Panc1 (cell line): ENCODE measurements around the gene CLMP. TPM values are rescaled to one million over a fixed set of nuclear protein-coding genes. Genes with fewer than 3 reads are reported as not detected.

Source experiments
- ATAC-seq: fragments of 200-7000 bp; cut with Tn5 transposase; 2 replicates; pipeline ENCODE4 v1.9.1; 2020; ENCODE audit warnings: mild to moderate bottlenecking, moderate library complexity
- BruUV-seq: library from RNA; stranded (reverse); fragments of 400-500 nt; replicated peaks from 2 replicates; lab custom pipeline; 2021; lab: Mats Ljungman, UMichigan
- CTCF ChIA-PET: fragments of 300-600 bp; sonication (Branson Sonifier 250); formaldehyde crosslinking; loops from one replicate; lab custom pipeline; 2022; ENCODE audit warnings: antibody characterized with exemption; lab: Charles Lee
- POLR2A ChIA-PET: fragments of 300-600 bp; sonication (Branson Sonifier 250); formaldehyde crosslinking; loops from one replicate; lab custom pipeline; 2022; ENCODE audit warnings: antibody characterized with exemption; lab: Charles Lee
- DNase-seq: peaks from one replicate; pipeline ENCODE4 v3.0.0-alpha.2; 2010; ENCODE audit warnings: low read depth, low spot score
- H3K27ac ChIP-seq: 2 replicates; pipeline ENCODE4 v1.5.1; 2011; ENCODE audit warnings: mild to moderate bottlenecking, low read length, inconsistent platforms
- H3K27me3 ChIP-seq: fragments of 200-500 bp; sonication (Bioruptor generic); 2 replicates; pipeline ENCODE4 v1.6.0; 2014; ENCODE audit warnings: low read length, inconsistent platforms; ENCODE audit not compliant: control insufficient read depth, insufficient read depth
- H3K36me3 ChIP-seq: fragments of 200-500 bp; sonication (Bioruptor generic); 2 replicates; pipeline ENCODE4 v1.5.1; 2014; ENCODE audit warnings: inconsistent platforms, mild to moderate bottlenecking, low read length, moderate library complexity; ENCODE audit not compliant: control insufficient read depth, insufficient read depth
- H3K4me1 ChIP-seq: 2 replicates; pipeline ENCODE4 v1.5.1; 2011; ENCODE audit warnings: inconsistent platforms, mild to moderate bottlenecking, low read length, moderate library complexity; ENCODE audit not compliant: control insufficient read depth, insufficient read depth
- H3K4me3 ChIP-seq, 2 experiments: 2 replicates each; pipeline ENCODE4 v1.5.1; 2011 to 2012; ENCODE audit warnings: low read depth in 2 of 2, low read length in 2 of 2, mild to moderate bottlenecking in 2 of 2, inconsistent platforms in 1 of 2, moderate library complexity in 1 of 2
- H3K9me3 ChIP-seq: fragments of 200-500 bp; sonication (Bioruptor generic); 2 replicates; pipeline ENCODE4 v1.5.1; 2014; ENCODE audit warnings: low read depth, mild to moderate bottlenecking, inconsistent platforms, low read length, moderate library complexity; ENCODE audit not compliant: control insufficient read depth, insufficient read depth
- POLR2AphosphoS5 ChIP-seq: IDR thresholded peaks from 2 replicates; pipeline ENCODE4 v1.6.1; 2012; ENCODE audit warnings: mild to moderate bottlenecking, low read depth, low read length, moderate library complexity
- SIN3A ChIP-seq: IDR thresholded peaks from 2 replicates; pipeline ENCODE4 v1.6.1; 2012; ENCODE audit warnings: low read depth, mild to moderate bottlenecking, low read length, moderate library complexity, borderline replicate concordance; ENCODE audit not compliant: insufficient read depth
- TCF7L2 ChIP-seq: IDR thresholded peaks from 2 replicates; pipeline ENCODE4 v1.6.1; 2011; ENCODE audit warnings: mild to moderate bottlenecking, low read depth, low read length, inconsistent platforms
- in situ Hi-C: cut with HindIII; loops from 2 replicates; pipeline ENCODE4 v1.10.0; 2016; ENCODE audit warnings: low sequenced_read_pairs, low pct_unique_long_range_greater_than_20kb
- intact Hi-C: fragments of 100-400 bp; cut with micrococcal nuclease; formaldehyde crosslinking; loops from one replicate; pipeline ENCODE4 v1.10.0; 2022; ENCODE audit not compliant: unreplicated experiment
- total RNA-seq: library from RNA; stranded (reverse); gene quantifications from one replicate; pipeline ENCODE4 v1.2.1, GENCODE V29; 2021; ENCODE audit not compliant: unreplicated experiment
- TF ChIP-seq, protein P1 (sequence below), 2 experiments: IDR thresholded peaks; 2 replicates each; pipeline ENCODE4 v1.6.1; 2011 to 2012; ENCODE audit warnings: low read depth in 2 of 2, control low read depth in 1 of 2, low read length in 1 of 2, mild to moderate bottlenecking in 1 of 2, moderate library complexity in 1 of 2; ENCODE audit not compliant: insufficient read depth in 1 of 2
- TF ChIP-seq, protein P2 (sequence below): fragments of 450-650 bp; IDR thresholded peaks from 2 replicates; pipeline ENCODE4 v1.5.1; 2017; ENCODE audit warnings: mild to moderate bottlenecking

Gene CLMP
- total RNA-seq, 1 experiment from 2014 or later, result 1.5 TPM

DNA sequence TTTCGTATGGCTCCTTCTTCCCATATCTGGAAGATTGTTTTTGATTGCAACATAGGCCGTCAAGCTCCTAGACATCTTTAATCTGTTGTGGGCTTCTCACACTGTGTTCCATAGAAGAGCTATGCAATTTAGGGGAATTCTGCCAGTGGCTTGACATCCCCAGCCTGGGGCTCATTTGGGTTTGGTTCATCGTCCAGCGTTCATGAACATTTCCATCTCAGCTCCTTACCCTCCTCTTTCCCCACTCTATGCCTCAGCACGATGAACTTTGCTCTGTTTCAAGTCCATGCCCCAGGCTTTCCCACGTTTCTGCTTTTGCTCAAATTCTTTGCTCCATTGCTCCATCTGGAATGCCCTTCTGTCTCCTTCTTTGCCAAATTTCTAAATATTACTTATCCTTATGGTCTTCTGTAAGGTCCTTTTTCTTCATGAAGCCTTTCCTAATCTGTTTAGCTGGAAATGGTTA lies 26.1 kb upstream of the CLMP start:
- ATAC-seq, result no peak
- H3K4me1 ChIP-seq, result no peaks in the 10 kb centered on the region; the same call in 1 of the 2 replicates
- DNase-seq, result no peak
- BruUV-seq, result no TSS peak
- H3K36me3 ChIP-seq, result no peaks in the 10 kb centered on the region
- in situ Hi-C loops (no loop called here), intact Hi-C loops (no loop called here)
- ChIA-PET POLR2A (no interaction called here), CTCF (no interaction called here)
- no peak overlapping the region for H3K4me3 ChIP-seq
- no peaks in the 10 kb centered on the region for H3K9me3 ChIP-seq
- H3K27ac ChIP-seq, result no peak overlapping the region
- TF ChIP-seq TCF7L2, result no peak
- TF ChIP-seq, protein P1, sequence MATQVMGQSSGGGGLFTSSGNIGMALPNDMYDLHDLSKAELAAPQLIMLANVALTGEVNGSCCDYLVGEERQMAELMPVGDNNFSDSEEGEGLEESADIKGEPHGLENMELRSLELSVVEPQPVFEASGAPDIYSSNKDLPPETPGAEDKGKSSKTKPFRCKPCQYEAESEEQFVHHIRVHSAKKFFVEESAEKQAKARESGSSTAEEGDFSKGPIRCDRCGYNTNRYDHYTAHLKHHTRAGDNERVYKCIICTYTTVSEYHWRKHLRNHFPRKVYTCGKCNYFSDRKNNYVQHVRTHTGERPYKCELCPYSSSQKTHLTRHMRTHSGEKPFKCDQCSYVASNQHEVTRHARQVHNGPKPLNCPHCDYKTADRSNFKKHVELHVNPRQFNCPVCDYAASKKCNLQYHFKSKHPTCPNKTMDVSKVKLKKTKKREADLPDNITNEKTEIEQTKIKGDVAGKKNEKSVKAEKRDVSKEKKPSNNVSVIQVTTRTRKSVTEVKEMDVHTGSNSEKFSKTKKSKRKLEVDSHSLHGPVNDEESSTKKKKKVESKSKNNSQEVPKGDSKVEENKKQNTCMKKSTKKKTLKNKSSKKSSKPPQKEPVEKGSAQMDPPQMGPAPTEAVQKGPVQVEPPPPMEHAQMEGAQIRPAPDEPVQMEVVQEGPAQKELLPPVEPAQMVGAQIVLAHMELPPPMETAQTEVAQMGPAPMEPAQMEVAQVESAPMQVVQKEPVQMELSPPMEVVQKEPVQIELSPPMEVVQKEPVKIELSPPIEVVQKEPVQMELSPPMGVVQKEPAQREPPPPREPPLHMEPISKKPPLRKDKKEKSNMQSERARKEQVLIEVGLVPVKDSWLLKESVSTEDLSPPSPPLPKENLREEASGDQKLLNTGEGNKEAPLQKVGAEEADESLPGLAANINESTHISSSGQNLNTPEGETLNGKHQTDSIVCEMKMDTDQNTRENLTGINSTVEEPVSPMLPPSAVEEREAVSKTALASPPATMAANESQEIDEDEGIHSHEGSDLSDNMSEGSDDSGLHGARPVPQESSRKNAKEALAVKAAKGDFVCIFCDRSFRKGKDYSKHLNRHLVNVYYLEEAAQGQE (IDR thresholded peaks at IDR 0.05; ENCODE audit: insufficient read depth in 1 of 2, low read depth in 2 of 2, low read length in 1 of 2), result no peak
- TF ChIP-seq, protein P2, sequence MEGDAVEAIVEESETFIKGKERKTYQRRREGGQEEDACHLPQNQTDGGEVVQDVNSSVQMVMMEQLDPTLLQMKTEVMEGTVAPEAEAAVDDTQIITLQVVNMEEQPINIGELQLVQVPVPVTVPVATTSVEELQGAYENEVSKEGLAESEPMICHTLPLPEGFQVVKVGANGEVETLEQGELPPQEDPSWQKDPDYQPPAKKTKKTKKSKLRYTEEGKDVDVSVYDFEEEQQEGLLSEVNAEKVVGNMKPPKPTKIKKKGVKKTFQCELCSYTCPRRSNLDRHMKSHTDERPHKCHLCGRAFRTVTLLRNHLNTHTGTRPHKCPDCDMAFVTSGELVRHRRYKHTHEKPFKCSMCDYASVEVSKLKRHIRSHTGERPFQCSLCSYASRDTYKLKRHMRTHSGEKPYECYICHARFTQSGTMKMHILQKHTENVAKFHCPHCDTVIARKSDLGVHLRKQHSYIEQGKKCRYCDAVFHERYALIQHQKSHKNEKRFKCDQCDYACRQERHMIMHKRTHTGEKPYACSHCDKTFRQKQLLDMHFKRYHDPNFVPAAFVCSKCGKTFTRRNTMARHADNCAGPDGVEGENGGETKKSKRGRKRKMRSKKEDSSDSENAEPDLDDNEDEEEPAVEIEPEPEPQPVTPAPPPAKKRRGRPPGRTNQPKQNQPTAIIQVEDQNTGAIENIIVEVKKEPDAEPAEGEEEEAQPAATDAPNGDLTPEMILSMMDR, result no peak
- TF ChIP-seq POLR2AphosphoS5, result no peak
- TF ChIP-seq SIN3A, result no peak
- H3K27me3 ChIP-seq, result peaks cover 3% of the 10 kb centered on the region; the same call in 1 of the 2 replicates

- Histone ChIP-seq H3K4me3 (no peak overlapping the region), H3K4me1 (no peaks in the 10 kb centered on the region; the same call in 1 of the 2 replicates), H3K36me3 (no peaks in the 10 kb centered on the region), H3K9me3 (no peaks in the 10 kb centered on the region), H3K27me3 (peaks cover 1% of the 10 kb centered on the region; the same call in 1 of the 2 replicates), H3K27ac (no peak overlapping the region)
- ATAC-seq (no peak; the same call in 1 of the 2 replicates), DNase-seq (no peak)
- TF ChIP-seq, protein P2, result no peak
- TF ChIP-seq, protein P1 (IDR thresholded peaks at IDR 0.05; ENCODE audit: insufficient read depth in 1 of 2, low read depth in 2 of 2, low read length in 1 of 2), result no peak
- TF ChIP-seq SIN3A (no peak), POLR2AphosphoS5 (no peak), TCF7L2 (no peak)
- no TSS peak for BruUV-seq
- ChIA-PET POLR2A (no interaction called here), CTCF (no interaction called here)
- in situ Hi-C loops (no loop called here), intact Hi-C loops (no loop called here)
Observed at GRCh38 chr11:123219066-123219690, 24.1 kb upstream of the CLMP start.
